ENCODE measurements around the gene VWA5A.

DNA sequence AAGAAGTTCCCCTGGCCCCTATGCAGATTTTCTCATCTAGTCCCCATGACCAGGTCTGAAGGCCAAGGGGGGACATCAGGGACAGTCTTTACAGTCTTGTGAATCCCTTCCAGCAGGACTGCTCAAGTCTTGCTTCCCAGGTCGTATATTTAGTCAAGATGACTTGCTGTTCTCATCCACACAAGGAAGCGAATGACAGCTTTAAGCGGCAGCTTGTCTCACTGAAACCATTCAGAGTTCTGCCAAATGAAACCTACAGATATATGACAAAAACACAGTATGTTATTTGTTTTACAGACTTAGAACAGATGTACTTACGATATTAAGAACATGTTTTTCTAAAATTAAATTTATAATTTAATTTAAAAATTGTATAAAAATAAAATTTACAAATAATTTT lies 5.6 kb downstream of the VWA5A start:
- TF ChIP-seq, protein P1, sequence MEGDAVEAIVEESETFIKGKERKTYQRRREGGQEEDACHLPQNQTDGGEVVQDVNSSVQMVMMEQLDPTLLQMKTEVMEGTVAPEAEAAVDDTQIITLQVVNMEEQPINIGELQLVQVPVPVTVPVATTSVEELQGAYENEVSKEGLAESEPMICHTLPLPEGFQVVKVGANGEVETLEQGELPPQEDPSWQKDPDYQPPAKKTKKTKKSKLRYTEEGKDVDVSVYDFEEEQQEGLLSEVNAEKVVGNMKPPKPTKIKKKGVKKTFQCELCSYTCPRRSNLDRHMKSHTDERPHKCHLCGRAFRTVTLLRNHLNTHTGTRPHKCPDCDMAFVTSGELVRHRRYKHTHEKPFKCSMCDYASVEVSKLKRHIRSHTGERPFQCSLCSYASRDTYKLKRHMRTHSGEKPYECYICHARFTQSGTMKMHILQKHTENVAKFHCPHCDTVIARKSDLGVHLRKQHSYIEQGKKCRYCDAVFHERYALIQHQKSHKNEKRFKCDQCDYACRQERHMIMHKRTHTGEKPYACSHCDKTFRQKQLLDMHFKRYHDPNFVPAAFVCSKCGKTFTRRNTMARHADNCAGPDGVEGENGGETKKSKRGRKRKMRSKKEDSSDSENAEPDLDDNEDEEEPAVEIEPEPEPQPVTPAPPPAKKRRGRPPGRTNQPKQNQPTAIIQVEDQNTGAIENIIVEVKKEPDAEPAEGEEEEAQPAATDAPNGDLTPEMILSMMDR (IDR thresholded peaks at IDR 0.05), result no peak
- no peak for TF ChIP-seq POLR2A (IDR thresholded peaks at IDR 0.05)
